HCT116 (cell line): ENCODE results near the gene ZDHHC4. TPM values are rescaled to one million over a fixed set of nuclear protein-coding genes. Genes with fewer than 3 reads are reported as not detected.

Source experiments
- ELF1 ChIP-seq: IDR thresholded peaks from 2 replicates; pipeline ENCODE4 v1.6.1; 2012; ENCODE audit warnings: low read depth, borderline replicate concordance
- SP1 ChIP-seq: IDR thresholded peaks from 2 replicates; pipeline ENCODE4 v1.6.1; 2012; ENCODE audit warnings: low read depth
- ZFX ChIP-seq: fragments of 450-650 bp; IDR thresholded peaks from 2 replicates; pipeline ENCODE4 v1.6.1; 2017
- ZNF274 ChIP-seq: fragments of 200-500 bp; sonication (Bioruptor generic); IDR thresholded peaks from 2 replicates; pipeline ENCODE4 v1.6.1; 2014; ENCODE audit warnings: mild to moderate bottlenecking, low read depth, low read length, inconsistent platforms
- total RNA-seq: library from RNA; stranded (reverse); gene quantifications from one replicate; pipeline ENCODE4 v1.2.1, GENCODE V29; 2021; ENCODE audit not compliant: unreplicated experiment
- TF ChIP-seq, protein P1 (sequence below), 3 experiments: fragments of 200-600 bp in 1 of 3; sonication (generic) in 1 of 3; IDR thresholded peaks in 2 of 3; conservative IDR thresholded peaks in 1 of 3; 2 replicates each; pipeline ENCODE4 v1.5.1; 2012 to 2017; ENCODE audit warnings: low read depth in 2 of 3, low read length in 2 of 3, antibody characterized with exemption in 1 of 3, borderline replicate concordance in 1 of 3, control low read depth in 1 of 3, mild to moderate bottlenecking in 1 of 3, mixed read lengths in 1 of 3, mixed run types in 1 of 3, moderate library complexity in 1 of 3; ENCODE audit not compliant: insufficient read depth in 1 of 3
- TF ChIP-seq, protein P2 (sequence below): IDR thresholded peaks from 2 replicates; pipeline ENCODE4 v1.6.1; 2011; ENCODE audit warnings: mild to moderate bottlenecking, low read length, moderate library complexity; ENCODE audit not compliant: insufficient replicate concordance; ENCODE audit errors: extremely low read depth
- TF ChIP-seq, protein P3 (sequence below): IDR thresholded peaks from 2 replicates; pipeline ENCODE4 v1.6.1; 2012

The ZDHHC4 gene
- total RNA-seq, 1 experiment from 2014 or later: 59.3 TPM

DNA sequence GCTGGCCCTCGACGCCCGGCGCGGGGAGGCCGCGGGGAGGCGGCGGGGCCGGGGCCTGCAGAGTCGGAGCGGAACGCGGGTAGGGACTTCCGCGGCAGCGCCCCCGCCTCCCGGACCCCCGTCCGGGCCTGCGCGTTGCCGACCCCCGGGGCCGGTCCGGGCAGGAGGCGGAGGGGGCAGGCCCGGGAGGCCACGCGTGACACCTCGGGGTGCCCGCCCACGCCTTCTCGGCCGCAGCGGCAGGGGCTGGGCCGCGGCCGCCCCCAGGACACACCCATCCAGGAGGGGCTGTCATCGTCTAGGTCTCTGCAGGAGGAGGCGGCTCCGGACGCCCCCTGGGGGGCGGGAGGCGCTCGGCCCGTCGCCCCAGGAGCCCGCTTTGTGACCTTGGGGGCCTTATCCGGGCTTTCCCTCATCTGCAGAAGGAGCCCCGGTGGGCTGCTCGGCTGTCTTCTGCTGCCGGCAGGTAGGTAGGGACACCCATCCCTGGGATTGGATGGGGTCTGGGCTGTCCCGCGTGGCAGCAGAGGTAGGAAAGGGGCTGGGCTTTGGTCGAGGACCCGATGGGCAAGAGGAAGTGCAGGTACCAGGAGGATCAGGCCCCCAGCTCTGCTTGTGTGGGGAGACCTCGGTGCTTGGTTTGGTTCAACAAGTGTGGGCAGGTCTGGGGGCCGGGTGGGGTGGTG is 60.4 kb downstream of the ZDHHC4 start (continued):
- TF ChIP-seq, protein P1, sequence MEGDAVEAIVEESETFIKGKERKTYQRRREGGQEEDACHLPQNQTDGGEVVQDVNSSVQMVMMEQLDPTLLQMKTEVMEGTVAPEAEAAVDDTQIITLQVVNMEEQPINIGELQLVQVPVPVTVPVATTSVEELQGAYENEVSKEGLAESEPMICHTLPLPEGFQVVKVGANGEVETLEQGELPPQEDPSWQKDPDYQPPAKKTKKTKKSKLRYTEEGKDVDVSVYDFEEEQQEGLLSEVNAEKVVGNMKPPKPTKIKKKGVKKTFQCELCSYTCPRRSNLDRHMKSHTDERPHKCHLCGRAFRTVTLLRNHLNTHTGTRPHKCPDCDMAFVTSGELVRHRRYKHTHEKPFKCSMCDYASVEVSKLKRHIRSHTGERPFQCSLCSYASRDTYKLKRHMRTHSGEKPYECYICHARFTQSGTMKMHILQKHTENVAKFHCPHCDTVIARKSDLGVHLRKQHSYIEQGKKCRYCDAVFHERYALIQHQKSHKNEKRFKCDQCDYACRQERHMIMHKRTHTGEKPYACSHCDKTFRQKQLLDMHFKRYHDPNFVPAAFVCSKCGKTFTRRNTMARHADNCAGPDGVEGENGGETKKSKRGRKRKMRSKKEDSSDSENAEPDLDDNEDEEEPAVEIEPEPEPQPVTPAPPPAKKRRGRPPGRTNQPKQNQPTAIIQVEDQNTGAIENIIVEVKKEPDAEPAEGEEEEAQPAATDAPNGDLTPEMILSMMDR (IDR thresholded peaks at IDR 0.05 in 2 of 3, conservative IDR thresholded peaks at IDR 0.05 in 1 of 3; ENCODE audit: borderline replicate concordance in 1 of 3, insufficient read depth in 1 of 3, low read depth in 2 of 3, low read length in 2 of 3): peak in 2 of 3 experiments; percentile 11 to 24; a peak in 1 of 6 replicates
- TF ChIP-seq, protein P2, sequence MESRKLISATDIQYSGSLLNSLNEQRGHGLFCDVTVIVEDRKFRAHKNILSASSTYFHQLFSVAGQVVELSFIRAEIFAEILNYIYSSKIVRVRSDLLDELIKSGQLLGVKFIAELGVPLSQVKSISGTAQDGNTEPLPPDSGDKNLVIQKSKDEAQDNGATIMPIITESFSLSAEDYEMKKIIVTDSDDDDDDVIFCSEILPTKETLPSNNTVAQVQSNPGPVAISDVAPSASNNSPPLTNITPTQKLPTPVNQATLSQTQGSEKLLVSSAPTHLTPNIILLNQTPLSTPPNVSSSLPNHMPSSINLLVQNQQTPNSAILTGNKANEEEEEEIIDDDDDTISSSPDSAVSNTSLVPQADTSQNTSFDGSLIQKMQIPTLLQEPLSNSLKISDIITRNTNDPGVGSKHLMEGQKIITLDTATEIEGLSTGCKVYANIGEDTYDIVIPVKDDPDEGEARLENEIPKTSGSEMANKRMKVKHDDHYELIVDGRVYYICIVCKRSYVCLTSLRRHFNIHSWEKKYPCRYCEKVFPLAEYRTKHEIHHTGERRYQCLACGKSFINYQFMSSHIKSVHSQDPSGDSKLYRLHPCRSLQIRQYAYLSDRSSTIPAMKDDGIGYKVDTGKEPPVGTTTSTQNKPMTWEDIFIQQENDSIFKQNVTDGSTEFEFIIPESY: no peak
- TF ChIP-seq SP1: no peak
- no peak for TF ChIP-seq ZNF274
- no peak for TF ChIP-seq ELF1
- TF ChIP-seq ZFX: 0 out of 2 replicates have a peak, but pooled peaks have one; percentile 33
- TF ChIP-seq, protein P3, sequence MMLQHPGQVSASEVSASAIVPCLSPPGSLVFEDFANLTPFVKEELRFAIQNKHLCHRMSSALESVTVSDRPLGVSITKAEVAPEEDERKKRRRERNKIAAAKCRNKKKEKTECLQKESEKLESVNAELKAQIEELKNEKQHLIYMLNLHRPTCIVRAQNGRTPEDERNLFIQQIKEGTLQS: no peak

Other genes with a start within 250 kb of the ZDHHC4 start
- gene FAM220A, start 228.5 kb upstream of the ZDHHC4 start, total RNA-seq: 17.4 TPM
- gene RAC1, start 202.9 kb upstream of the ZDHHC4 start, total RNA-seq: 269 TPM
- gene DAGLB, start 129.5 kb upstream of the ZDHHC4 start, total RNA-seq: 30.2 TPM
- gene KDELR2, start 93.3 kb upstream of the ZDHHC4 start, total RNA-seq: 123 TPM
- gene GRID2IP, start 26.0 kb upstream of the ZDHHC4 start, total RNA-seq: 3.2 TPM
- gene INTS15, start 12.6 kb downstream of the ZDHHC4 start, total RNA-seq: 24.3 TPM
- gene ZNF853, start 38.2 kb downstream of the ZDHHC4 start, total RNA-seq: 0.05 TPM
- gene ZNF316, start 59.9 kb downstream of the ZDHHC4 start, total RNA-seq: 25.0 TPM
- 19.0 TPM for gene ZNF12, start 129.5 kb downstream of the ZDHHC4 start, total RNA-seq
- 0.37 TPM for gene RSPH10B2, start 176.6 kb downstream of the ZDHHC4 start, total RNA-seq
- gene CCZ1B, start 248.8 kb downstream of the ZDHHC4 start, total RNA-seq: 54.5 TPM